GM18502 (cell line): ENCODE data around the gene DDX59.

Experiments used
- ATAC-seq: cut with Tn5 transposase; IDR thresholded peaks from one replicate; pipeline ENCODE4 v1.9.1; 2021; ENCODE audit warnings: mild to moderate bottlenecking; ENCODE audit not compliant: unreplicated experiment, poor library complexity

DDX59 gene

GRCh38 chr1:200669314-200670241 is at the start of gene DDX59:
Gene DDX59, minus strand, starts transcription at chr1:200669907. Its CDS starts 3,167 bp downstream, at chr1:200666740.
- ATAC-seq, result peak; percentile 90

GRCh38 chr1:200714504-200715187 is 44.9 kb upstream of the DDX59 start:
- no peak for ATAC-seq

- ATAC-seq, result no peak
Observed at GRCh38 chr1:200710166-200710565, 40.5 kb upstream of the DDX59 start.

GRCh38 chr1:200708769-200709168 is 39.1 kb upstream of the DDX59 start:
- no peak for ATAC-seq

- ATAC-seq, result no peak
Observed at GRCh38 chr1:200708161-200708560, 38.5 kb upstream of the DDX59 start.

GRCh38 chr1:200707116-200707515 is 37.4 kb upstream of the DDX59 start:
- no peak for ATAC-seq

- ATAC-seq, result no peak
Observed at GRCh38 chr1:200706111-200706814, 36.6 kb upstream of the DDX59 start.

- ATAC-seq, result no peak
Observed at GRCh38 chr1:200704986-200705500, 35.3 kb upstream of the DDX59 start.

- no peak for ATAC-seq
Observed at GRCh38 chr1:200699871-200700270, 30.2 kb upstream of the DDX59 start.

- no peak for ATAC-seq
Observed at GRCh38 chr1:200694738-200695137, 25.0 kb upstream of the DDX59 start.

- ATAC-seq, result no peak
Observed at GRCh38 chr1:200693327-200693726, 23.6 kb upstream of the DDX59 start.

- ATAC-seq, result no peak
Observed at GRCh38 chr1:200692316-200692715, 22.6 kb upstream of the DDX59 start.

GRCh38 chr1:200686620-200687019 is 16.9 kb upstream of the DDX59 start:
- ATAC-seq, result no peak

- no peak for ATAC-seq
Observed at GRCh38 chr1:200684015-200684414, 14.3 kb upstream of the DDX59 start.

- no peak for ATAC-seq
Observed at GRCh38 chr1:200683298-200683697, 13.6 kb upstream of the DDX59 start.

- no peak for ATAC-seq
Observed at GRCh38 chr1:200681231-200681630, 11.5 kb upstream of the DDX59 start.

- no peak for ATAC-seq
Observed at GRCh38 chr1:200676829-200677228, 7.1 kb upstream of the DDX59 start.

GRCh38 chr1:200675588-200675852 is 5.8 kb upstream of the DDX59 start:
- no peak for ATAC-seq

- ATAC-seq, result no peak
Observed at GRCh38 chr1:200674838-200675587, 5.3 kb upstream of the DDX59 start.
